Activated B cell treated with CpG ODN at 0.5 μM for 24 hours (primary cell): ENCODE results near the gene SLC6A19. TPM values are rescaled to one million over a fixed set of nuclear protein-coding genes. Genes with fewer than 3 reads are reported as not detected.

Experiments used
- ATAC-seq: fragments of 200-7000 bp; cut with Tn5 transposase; one replicate; pipeline ENCODE4 v1.10.0; 2021; ENCODE audit warnings: low read depth, mild to moderate bottlenecking, moderate library complexity
- CTCF ChIA-PET: fragments of 350-600 bp; sonication (Branson Sonifier 250); formaldehyde crosslinking; loops from one replicate; lab custom pipeline; 2021; ENCODE audit warnings: antibody characterized with exemption; lab: Charles Lee
- POLR2A ChIA-PET: fragments of 350-600 bp; sonication (Branson Sonifier 250); formaldehyde crosslinking; loops from one replicate; lab custom pipeline; 2021; ENCODE audit warnings: antibody characterized with exemption; lab: Charles Lee
- DNase-seq: peaks from one replicate; pipeline ENCODE4 v3.0.0; 2022
- H3K27ac Mint-ChIP-seq: one replicate; pipeline ENCODE4 v1.8.0; 2020; ENCODE audit warnings: mixed read lengths
- H3K27me3 Mint-ChIP-seq: one replicate; pipeline ENCODE4 v1.8.0; 2021; ENCODE audit warnings: mixed read lengths
- H3K36me3 Mint-ChIP-seq: one replicate; pipeline ENCODE4 v1.8.0; 2021; ENCODE audit warnings: low read depth, mixed read lengths
- H3K4me1 Mint-ChIP-seq: one replicate; pipeline ENCODE4 v1.8.0; 2021; ENCODE audit warnings: mixed read lengths
- H3K4me3 Mint-ChIP-seq: one replicate; pipeline ENCODE4 v1.8.0; 2020; ENCODE audit warnings: mild to moderate bottlenecking, mixed read lengths
- H3K9me3 Mint-ChIP-seq: one replicate; pipeline ENCODE4 v1.8.0; 2020; ENCODE audit warnings: mixed read lengths
- intact Hi-C: fragments of 100-400 bp; cut with micrococcal nuclease; formaldehyde crosslinking; loops from one replicate; pipeline ENCODE4 v1.15.1; 2024
- total RNA-seq: library from RNA; stranded (reverse); gene quantifications from 2 replicates; pipeline ENCODE4 v1.2.3, GENCODE V29; 2022
- TF ChIP-seq, protein P1 (sequence below): fragments of 200-600 bp; IDR thresholded peaks from one replicate; pipeline ENCODE4 v1.8.0; 2022; ENCODE audit warnings: antibody characterized with exemption, mild to moderate bottlenecking

SLC6A19 gene
- total RNA-seq, 1 donor from 2014 or later: not detected

DNA sequence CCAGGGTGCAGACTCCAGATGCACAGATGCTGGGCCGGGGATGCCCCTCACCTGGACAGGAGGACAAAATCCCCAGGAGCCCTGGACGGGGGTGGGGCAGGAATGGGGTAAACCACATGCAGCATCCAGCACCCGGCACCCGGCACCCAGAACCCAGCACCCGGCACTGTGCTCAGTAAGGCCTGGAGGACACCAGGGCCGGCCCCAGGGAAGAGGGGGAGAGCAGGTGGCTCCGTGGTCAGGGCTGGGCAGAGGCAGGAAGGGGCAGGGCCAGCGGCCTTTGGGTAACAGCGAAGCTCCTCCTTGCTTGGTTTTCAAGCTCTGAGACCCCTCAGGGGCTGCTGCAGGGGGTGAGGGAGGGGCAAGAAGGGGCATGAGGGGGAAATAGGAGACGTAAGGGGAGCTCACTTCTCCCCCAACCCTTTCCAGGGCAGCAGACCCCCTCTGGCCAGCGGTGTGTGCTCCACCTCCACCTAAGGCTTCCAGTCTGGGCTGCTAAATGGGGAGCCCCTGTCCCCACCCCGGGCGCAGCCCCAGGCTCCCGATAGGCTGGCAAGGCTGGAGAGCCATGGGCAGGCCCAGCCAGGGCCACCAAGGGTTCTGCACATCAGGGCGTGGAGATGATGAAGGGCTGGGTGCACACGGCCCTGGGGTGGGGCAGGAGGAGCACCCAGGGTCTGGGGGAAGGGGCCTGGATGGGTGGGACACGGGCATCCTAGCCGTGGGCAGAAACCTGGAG lies 17.8 kb upstream of the SLC6A19 start:
- DNase-seq (no peak), ATAC-seq (no peak)
- H3K27me3 Mint-ChIP-seq: peaks cover 6% of the 10 kb centered on the region
- ChIA-PET POLR2A (interaction anchor here (0.6 kb wide), 1 partner anchor 11 kb away, joined by 3 read pairs; no protein-coding TSS in a partner anchor), CTCF (interaction anchor here (1.4 kb wide), 1 partner anchor 9 kb away, joined by 4 read pairs; no protein-coding TSS in a partner anchor)
- TF ChIP-seq, protein P1, sequence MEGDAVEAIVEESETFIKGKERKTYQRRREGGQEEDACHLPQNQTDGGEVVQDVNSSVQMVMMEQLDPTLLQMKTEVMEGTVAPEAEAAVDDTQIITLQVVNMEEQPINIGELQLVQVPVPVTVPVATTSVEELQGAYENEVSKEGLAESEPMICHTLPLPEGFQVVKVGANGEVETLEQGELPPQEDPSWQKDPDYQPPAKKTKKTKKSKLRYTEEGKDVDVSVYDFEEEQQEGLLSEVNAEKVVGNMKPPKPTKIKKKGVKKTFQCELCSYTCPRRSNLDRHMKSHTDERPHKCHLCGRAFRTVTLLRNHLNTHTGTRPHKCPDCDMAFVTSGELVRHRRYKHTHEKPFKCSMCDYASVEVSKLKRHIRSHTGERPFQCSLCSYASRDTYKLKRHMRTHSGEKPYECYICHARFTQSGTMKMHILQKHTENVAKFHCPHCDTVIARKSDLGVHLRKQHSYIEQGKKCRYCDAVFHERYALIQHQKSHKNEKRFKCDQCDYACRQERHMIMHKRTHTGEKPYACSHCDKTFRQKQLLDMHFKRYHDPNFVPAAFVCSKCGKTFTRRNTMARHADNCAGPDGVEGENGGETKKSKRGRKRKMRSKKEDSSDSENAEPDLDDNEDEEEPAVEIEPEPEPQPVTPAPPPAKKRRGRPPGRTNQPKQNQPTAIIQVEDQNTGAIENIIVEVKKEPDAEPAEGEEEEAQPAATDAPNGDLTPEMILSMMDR: no peak
- no peaks in the 10 kb centered on the region for H3K9me3 Mint-ChIP-seq
- no peaks in the 10 kb centered on the region for H3K36me3 Mint-ChIP-seq
- intact Hi-C loops: no loop called here
- H3K27ac Mint-ChIP-seq: no peak overlapping the region
- H3K4me1 Mint-ChIP-seq: no peaks in the 10 kb centered on the region
- H3K4me3 Mint-ChIP-seq: no peak overlapping the region

- Mint-ChIP-seq H3K27me3 (peaks cover 9% of the 10 kb centered on the region), H3K4me3 (no peak overlapping the region), H3K36me3 (no peaks in the 10 kb centered on the region), H3K9me3 (no peaks in the 10 kb centered on the region), H3K4me1 (no peaks in the 10 kb centered on the region), H3K27ac (no peak overlapping the region)
- ChIA-PET CTCF (interaction anchor here (1.4 kb wide), 1 partner anchor 10 kb away, joined by 4 read pairs; no protein-coding TSS in a partner anchor), POLR2A (interaction anchor here (0.6 kb wide), 1 partner anchor 11 kb away, joined by 3 read pairs; no protein-coding TSS in a partner anchor)
- no peak for DNase-seq
- ATAC-seq: no peak
- TF ChIP-seq, protein P1: no peak
- intact Hi-C loops: no loop called here
Observed at GRCh38 chr5:1184163-1184470, 17.3 kb upstream of the SLC6A19 start.

DNA sequence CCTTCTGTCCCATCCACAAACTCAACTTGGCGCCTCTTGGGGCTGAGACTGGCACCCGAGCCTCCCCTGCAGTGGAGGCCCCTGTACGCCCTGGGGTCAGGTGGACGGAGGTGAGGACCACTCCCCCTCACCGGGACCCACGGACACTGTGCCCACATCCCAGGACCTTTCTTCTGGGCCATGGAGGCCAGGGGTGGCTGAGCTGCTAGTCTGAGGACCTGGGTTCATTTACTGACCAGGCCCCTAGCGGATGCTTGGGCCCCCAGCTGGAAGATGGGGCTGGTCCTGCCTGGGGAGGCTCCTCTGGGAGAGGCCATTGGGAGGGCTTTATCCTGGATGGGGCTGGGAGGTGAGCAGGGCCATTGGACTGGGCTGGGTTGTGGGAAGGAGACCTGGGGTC lies 16.9 kb upstream of the SLC6A19 start:
- Mint-ChIP-seq H3K9me3 (no peaks in the 10 kb centered on the region), H3K4me1 (no peaks in the 10 kb centered on the region), H3K27me3 (peaks cover 11% of the 10 kb centered on the region), H3K36me3 (no peaks in the 10 kb centered on the region), H3K27ac (no peak overlapping the region), H3K4me3 (no peak overlapping the region)
- ATAC-seq (no peak), DNase-seq (no peak)
- ChIA-PET POLR2A (interaction anchor here (0.6 kb wide), 1 partner anchor 12 kb away, joined by 3 read pairs; no protein-coding TSS in a partner anchor), CTCF (interaction anchor here (1.4 kb wide), 1 partner anchor 10 kb away, joined by 4 read pairs; no protein-coding TSS in a partner anchor)
- TF ChIP-seq, protein P1: no peak
- intact Hi-C loops: no loop called here

GRCh38 chr5:1185038-1185627 lies 16.3 kb upstream of the SLC6A19 start:
- ATAC-seq (no peak), DNase-seq (no peak)
- Mint-ChIP-seq H3K27me3 (peaks cover 13% of the 10 kb centered on the region), H3K4me1 (no peaks in the 10 kb centered on the region), H3K4me3 (no peak overlapping the region), H3K9me3 (no peaks in the 10 kb centered on the region), H3K27ac (no peak overlapping the region), H3K36me3 (no peaks in the 10 kb centered on the region)
- POLR2A ChIA-PET: no interaction called here
- CTCF ChIA-PET: interaction anchor here (1.4 kb wide), 1 partner anchor 11 kb away, joined by 4 read pairs; no protein-coding TSS in a partner anchor
- intact Hi-C loops: no loop called here
- TF ChIP-seq, protein P1: no peak

- no peaks in the 10 kb centered on the region for H3K36me3 Mint-ChIP-seq
- POLR2A ChIA-PET: interaction anchor here (0.7 kb wide), 1 partner anchor 128 kb away, joined by 3 read pairs; no protein-coding TSS in a partner anchor
- no peaks in the 10 kb centered on the region for H3K9me3 Mint-ChIP-seq
- H3K27ac Mint-ChIP-seq: no peak overlapping the region
- ATAC-seq: no peak
- H3K4me1 Mint-ChIP-seq: peaks cover under 1% of the 10 kb centered on the region
- no peak for DNase-seq
- peaks cover 18% of the 10 kb centered on the region for H3K27me3 Mint-ChIP-seq
- CTCF ChIA-PET: no interaction called here
- intact Hi-C loops: no loop called here
- no peak overlapping the region for H3K4me3 Mint-ChIP-seq
- TF ChIP-seq, protein P1: no peak
Observed at GRCh38 chr5:1185629-1186350, 15.6 kb upstream of the SLC6A19 start.
